Muscle layer of duodenum (tissue), 2 donors: ENCODE measurements around the gene VPREB3.
"Not testable (repeated sequence)": the region's sequence is repeated elsewhere in the genome, so short reads cannot be mapped to it uniquely, and the experiment has no call there.

Experiments
- H3K27ac ChIP-seq: one replicate; pipeline ENCODE4 v1.7.0; 2013; ENCODE audit warnings: mild to moderate bottlenecking, low read length
- H3K27me3 ChIP-seq: one replicate; pipeline ENCODE4 v1.7.0; 2013; ENCODE audit warnings: low read depth, mild to moderate bottlenecking, control low read depth, low read length
- H3K36me3 ChIP-seq, 2 donors: one replicate each; pipeline ENCODE4 v1.7.0; 2013; ENCODE audit warnings: low read length in 2 of 2, control low read depth in 1 of 2, mild to moderate bottlenecking in 1 of 2; ENCODE audit not compliant: insufficient read depth in 2 of 2, control insufficient read depth in 1 of 2
- H3K4me1 ChIP-seq, 2 donors: one replicate each; pipeline ENCODE4 v1.7.0; 2013; ENCODE audit warnings: low read length in 2 of 2, mild to moderate bottlenecking in 2 of 2, control low read depth in 1 of 2, moderate library complexity in 1 of 2; ENCODE audit not compliant: insufficient read depth in 2 of 2, control insufficient read depth in 1 of 2
- H3K4me3 ChIP-seq, 2 donors: one replicate each; pipeline ENCODE4 v1.7.0; 2013; ENCODE audit warnings: low read length in 2 of 2, low read depth in 1 of 2, mild to moderate bottlenecking in 1 of 2
- H3K9me3 ChIP-seq, 2 donors: one replicate each; pipeline ENCODE4 v1.7.0; 2013; ENCODE audit warnings: low read length in 2 of 2, control low read depth in 1 of 2, mild to moderate bottlenecking in 1 of 2; ENCODE audit not compliant: control insufficient read depth in 1 of 2
- donor health status: healthy.

Gene VPREB3

DNA sequence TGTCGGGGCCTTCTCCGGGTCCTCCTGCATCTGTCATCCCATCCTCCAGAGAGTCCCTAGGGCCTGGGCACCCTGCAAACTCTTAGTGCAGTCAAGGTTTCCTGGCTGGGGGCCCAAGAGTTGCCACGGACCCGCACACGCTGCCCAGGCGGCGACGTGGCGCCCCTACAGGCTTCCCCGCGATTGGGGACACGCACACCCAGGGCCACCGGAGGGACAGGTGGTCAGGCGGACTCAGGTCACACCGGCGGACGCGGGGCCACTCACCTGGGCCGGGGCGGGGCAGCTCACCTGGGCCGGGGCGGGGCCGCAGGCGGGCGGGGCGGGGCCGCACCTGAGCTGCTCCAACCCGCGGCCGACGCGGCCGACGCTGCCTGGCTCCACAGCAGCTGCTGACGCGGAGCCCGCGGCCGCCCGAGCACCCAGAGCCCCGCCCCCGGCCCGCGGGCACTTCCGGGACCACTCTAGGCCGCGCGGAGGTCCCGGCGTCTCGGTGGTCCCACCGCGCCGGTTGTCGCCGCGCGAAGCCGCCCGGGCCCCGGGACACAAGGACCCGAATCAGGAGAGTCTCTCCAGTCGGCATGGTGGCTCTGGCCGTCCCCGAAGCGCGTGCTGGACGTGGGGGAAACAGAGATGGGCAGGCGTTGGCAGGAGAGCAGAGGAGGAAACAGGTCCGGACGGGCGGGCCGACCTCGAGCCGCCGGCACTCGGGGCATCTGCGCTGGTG, 3.3 kb downstream of the VPREB3 start, which contains the start of gene ZNF70:
Gene ZNF70, minus strand, starts transcription at position 399 of the 727 bp plus-strand sequence. CDS start 5,972 bp downstream, outside the sequence.
- no peaks in the 10 kb centered on the region for H3K36me3 ChIP-seq

GRCh38 chr22:23750367-23750713, 3.9 kb downstream of the VPREB3 start:
- Histone ChIP-seq H3K9me3 (no peaks in the 10 kb centered on the region), H3K36me3 (peaks cover 0 to 1% of the 10 kb centered on the region in 2 donors), H3K27me3 (no peaks in the 10 kb centered on the region), H3K27ac (peak overlapping the region; percentile 51), H3K4me1 (peaks cover 7 to 19% of the 10 kb centered on the region in 2 donors), H3K4me3 (peak overlapping the region; percentile 77 to 79)

More for the DNA sequence above, 3.3 kb downstream of the VPREB3 start, which contains the start of gene ZNF70:
- peaks cover 7 to 19% of the 10 kb centered on the region in 2 donors for H3K4me1 ChIP-seq
- peak within 1 kb of the TSS; percentile 80 for H3K27ac ChIP-seq
- H3K4me3 ChIP-seq = peak within 1 kb of the TSS; percentile 77 to 79
- no peaks in the 10 kb centered on the region for H3K27me3 ChIP-seq
- H3K9me3 ChIP-seq = no peaks in the 10 kb centered on the region

DNA sequence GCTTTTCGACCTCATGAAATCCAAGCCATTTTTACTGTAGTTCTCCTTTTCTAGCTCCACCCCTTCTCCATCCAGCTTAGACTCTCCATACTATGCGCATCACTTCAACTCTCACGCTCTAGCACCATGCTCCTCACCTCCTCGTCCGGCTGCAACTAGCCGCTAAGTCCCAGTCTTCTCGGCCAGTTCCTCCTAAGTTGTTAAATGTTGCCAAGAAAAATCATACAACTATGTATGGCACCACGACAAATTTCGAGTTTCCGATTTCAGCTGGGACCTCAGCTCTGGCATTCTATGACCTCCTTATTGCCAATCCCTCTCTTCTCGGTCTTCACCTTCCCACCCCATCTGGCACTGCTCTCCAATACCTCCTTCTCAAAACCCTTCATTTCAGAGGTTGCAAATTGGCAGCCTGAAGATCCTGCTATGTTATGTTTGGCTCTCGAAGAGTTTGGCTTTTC, 4.4 kb downstream of the VPREB3 start:
- H3K27me3 ChIP-seq = no peaks in the 10 kb centered on the region
- peak overlapping the region; percentile 77 to 79 for H3K4me3 ChIP-seq
- H3K4me1 ChIP-seq = peaks cover 7 to 19% of the 10 kb centered on the region in 2 donors
- no peaks in the 10 kb centered on the region for H3K9me3 ChIP-seq
- H3K27ac ChIP-seq = no peak overlapping the region
- peaks cover 0 to 6% of the 10 kb centered on the region in 2 donors for H3K36me3 ChIP-seq

GRCh38 chr22:23745791-23746190, 8.4 kb downstream of the VPREB3 start:
- Histone ChIP-seq H3K4me3 (no peak overlapping the region), H3K4me1 (peaks cover 7 to 13% of the 10 kb centered on the region in 2 donors), H3K27me3 (no peaks in the 10 kb centered on the region), H3K9me3 (no peaks in the 10 kb centered on the region), H3K36me3 (peaks cover 14 to 27% of the 10 kb centered on the region in 2 donors), H3K27ac (no peak overlapping the region)

DNA sequence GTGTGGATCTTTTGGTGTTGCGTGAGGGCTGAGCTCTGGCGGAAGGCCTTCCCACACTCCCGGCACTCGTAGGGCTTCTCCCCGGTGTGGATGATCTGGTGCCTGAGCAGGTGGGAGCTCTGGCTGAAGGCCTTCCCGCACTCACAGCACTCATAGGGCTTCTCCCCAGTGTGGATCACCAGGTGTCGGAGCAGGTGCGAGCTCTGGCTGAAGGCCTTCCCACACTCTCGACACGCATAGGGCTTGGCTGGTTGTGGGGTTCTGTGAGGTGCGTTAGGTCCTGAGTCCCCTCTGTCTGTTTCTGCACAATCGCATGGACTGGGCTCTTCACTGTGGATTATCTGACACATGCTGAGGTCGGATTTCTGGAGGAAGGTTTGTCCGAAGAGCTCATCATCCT, 9.7 kb downstream of the VPREB3 start:
- Histone ChIP-seq H3K27ac (no peak overlapping the region), H3K4me3 (no peak overlapping the region), H3K36me3 (peaks cover 14 to 27% of the 10 kb centered on the region in 2 donors)

GRCh38 chr22:23744001-23744400, 10.2 kb downstream of the VPREB3 start:
- Histone ChIP-seq H3K9me3 (no peaks in the 10 kb centered on the region), H3K27me3 (no peaks in the 10 kb centered on the region), H3K36me3 (peaks cover 14 to 27% of the 10 kb centered on the region in 2 donors), H3K27ac (no peak overlapping the region), H3K4me1 (no peaks in the 10 kb centered on the region), H3K4me3 (no peak overlapping the region)

More for the DNA sequence above, 9.7 kb downstream of the VPREB3 start:
- H3K4me1 ChIP-seq = peaks cover 0 to under 1% of the 10 kb centered on the region in 2 donors
- no peaks in the 10 kb centered on the region for H3K9me3 ChIP-seq
- H3K27me3 ChIP-seq = no peaks in the 10 kb centered on the region

- Histone ChIP-seq H3K9me3 (no peaks in the 10 kb centered on the region), H3K27me3 (no peaks in the 10 kb centered on the region), H3K4me1 (no peaks in the 10 kb centered on the region), H3K27ac (no peak overlapping the region), H3K36me3 (peaks cover 14 to 27% of the 10 kb centered on the region in 2 donors), H3K4me3 (no peak overlapping the region)
These were observed 10.9 kb downstream of the VPREB3 start for GRCh38 chr22:23743303-23743705.

- H3K27me3 ChIP-seq = no peaks in the 10 kb centered on the region
- no peaks in the 10 kb centered on the region for H3K9me3 ChIP-seq
- H3K4me3 ChIP-seq = no peak overlapping the region
- no peak overlapping the region for H3K27ac ChIP-seq
- peaks cover 14 to 27% of the 10 kb centered on the region in 2 donors for H3K36me3 ChIP-seq
- H3K4me1 ChIP-seq = no peaks in the 10 kb centered on the region
These were observed 11.5 kb downstream of the VPREB3 start for GRCh38 chr22:23742505-23743264.

DNA sequence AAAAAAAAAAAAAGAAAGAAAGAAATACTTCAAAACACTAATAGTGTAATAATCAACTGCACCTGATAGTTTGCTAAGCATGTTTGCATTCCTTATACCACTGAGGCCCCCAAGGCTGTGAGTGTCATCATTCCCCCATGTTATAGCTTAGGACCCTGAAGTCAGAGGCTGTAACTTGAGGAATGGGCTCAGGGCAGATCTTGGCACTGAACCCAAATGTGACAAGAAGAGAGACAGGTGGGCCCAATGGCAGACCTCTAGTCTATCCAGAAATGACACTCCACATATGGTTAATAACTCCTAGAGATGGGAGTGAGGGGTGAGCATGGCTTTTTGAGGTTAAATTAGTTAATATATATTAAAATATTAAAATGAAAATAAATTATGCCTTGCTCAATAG, 16.5 kb downstream of the VPREB3 start:
- no peak overlapping the region for H3K27ac ChIP-seq
- H3K9me3 ChIP-seq = no peaks in the 10 kb centered on the region
- H3K27me3 ChIP-seq = no peaks in the 10 kb centered on the region
- H3K4me1 ChIP-seq = no peaks in the 10 kb centered on the region
- peaks cover 0 to 1% of the 10 kb centered on the region in 2 donors for H3K36me3 ChIP-seq
- no peak overlapping the region for H3K4me3 ChIP-seq

GRCh38 chr22:23728108-23728507, 26.1 kb downstream of the VPREB3 start:
- not testable (repeated sequence) for H3K36me3 ChIP-seq, H3K27me3 ChIP-seq, H3K9me3 ChIP-seq, H3K4me3 ChIP-seq, H3K27ac ChIP-seq, H3K4me1 ChIP-seq

DNA sequence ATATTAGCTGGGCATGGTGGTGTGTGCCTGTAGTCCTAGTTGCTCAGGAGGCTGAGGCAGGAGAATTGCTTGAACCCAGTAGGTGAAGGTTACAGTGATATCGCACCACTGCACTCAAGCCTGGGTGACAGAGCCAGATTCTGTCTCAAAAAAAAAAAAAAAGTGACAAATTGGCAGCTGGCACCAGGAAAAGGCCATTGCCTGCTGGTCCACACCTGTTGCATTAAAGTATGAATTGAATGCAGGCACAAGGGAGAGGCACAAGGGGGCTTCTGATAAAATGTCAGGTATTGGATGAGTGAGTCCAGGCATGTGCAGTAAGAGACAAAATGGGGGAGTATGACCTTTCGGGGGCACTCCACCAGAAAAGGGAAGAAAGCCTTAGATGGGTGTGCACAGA, 31.5 kb downstream of the VPREB3 start:
- no peaks in the 10 kb centered on the region for H3K9me3 ChIP-seq
- H3K27ac ChIP-seq = no peak overlapping the region

More for the DNA sequence above, 31.5 kb downstream of the VPREB3 start:
- Histone ChIP-seq H3K4me3 (no peak overlapping the region), H3K4me1 (no peaks in the 10 kb centered on the region), H3K36me3 (no peaks in the 10 kb centered on the region), H3K27me3 (no peaks in the 10 kb centered on the region)
